HFFc6 (cell line): ENCODE measurements around the gene NT5DC2. TPM values are rescaled to one million over a fixed set of nuclear protein-coding genes. Genes with fewer than 3 reads are reported as not detected.

Experiments
- DNase-seq: peaks from one replicate; pipeline ENCODE4 v3.0.0-alpha.2; 2018
- H3K27ac Mint-ChIP-seq: 2 replicates; pipeline ENCODE4 v1.8.0; 2020; ENCODE audit warnings: mild to moderate bottlenecking, mixed read lengths
- H3K27me3 Mint-ChIP-seq: 2 replicates; pipeline ENCODE4 v1.8.0; 2021; ENCODE audit warnings: mild to moderate bottlenecking, moderate library complexity, mixed read lengths; ENCODE audit not compliant: insufficient read depth
- H3K36me3 Mint-ChIP-seq: 2 replicates; pipeline ENCODE4 v1.8.0; 2021; ENCODE audit warnings: low read depth, mixed read lengths
- H3K4me1 Mint-ChIP-seq: 2 replicates; pipeline ENCODE4 v1.8.0; 2020; ENCODE audit warnings: low read depth, mixed read lengths
- H3K4me3 Mint-ChIP-seq: 2 replicates; pipeline ENCODE4 v1.8.0; 2020; ENCODE audit warnings: mild to moderate bottlenecking, moderate library complexity, mixed read lengths
- H3K9me3 Mint-ChIP-seq: 2 replicates; pipeline ENCODE4 v1.8.0; 2020; ENCODE audit warnings: mild to moderate bottlenecking, mixed read lengths
- total RNA-seq, 6 experiments: library from RNA; stranded (reverse); fragmentation: NEBNext Ultra II Directional; extraction: Animal tissue kit (Norgen Biotek cat#: 25700); gene quantifications; 2 replicates in 1 of 6; 3 replicates in 5 of 6; pipeline ENCODE4 v1.2.3, GENCODE V29; 2021
- TF ChIP-seq, protein P1 (sequence below): fragments of 200-600 bp; sonication (generic); IDR thresholded peaks from 2 replicates; pipeline ENCODE4 v1.5.0; 2021; ENCODE audit warnings: antibody characterized with exemption, mild to moderate bottlenecking

Gene NT5DC2
- total RNA-seq, 6 experiments from 2014 or later: 156 to 198 (median 183) TPM

- H3K4me1 Mint-ChIP-seq: peaks cover 29% of the 10 kb centered on the region
- no peak overlapping the region for H3K4me3 Mint-ChIP-seq
- 0 out of 2 replicates have a peak overlapping the region, but pooled peaks have one; percentile 38 for H3K27ac Mint-ChIP-seq
- H3K36me3 Mint-ChIP-seq: peaks cover 18% of the 10 kb centered on the region
- DNase-seq: no peak
- no peaks in the 10 kb centered on the region for H3K9me3 Mint-ChIP-seq
- H3K27me3 Mint-ChIP-seq: no peaks in the 10 kb centered on the region; the same call in 1 of the 2 replicates
- TF ChIP-seq, protein P1, sequence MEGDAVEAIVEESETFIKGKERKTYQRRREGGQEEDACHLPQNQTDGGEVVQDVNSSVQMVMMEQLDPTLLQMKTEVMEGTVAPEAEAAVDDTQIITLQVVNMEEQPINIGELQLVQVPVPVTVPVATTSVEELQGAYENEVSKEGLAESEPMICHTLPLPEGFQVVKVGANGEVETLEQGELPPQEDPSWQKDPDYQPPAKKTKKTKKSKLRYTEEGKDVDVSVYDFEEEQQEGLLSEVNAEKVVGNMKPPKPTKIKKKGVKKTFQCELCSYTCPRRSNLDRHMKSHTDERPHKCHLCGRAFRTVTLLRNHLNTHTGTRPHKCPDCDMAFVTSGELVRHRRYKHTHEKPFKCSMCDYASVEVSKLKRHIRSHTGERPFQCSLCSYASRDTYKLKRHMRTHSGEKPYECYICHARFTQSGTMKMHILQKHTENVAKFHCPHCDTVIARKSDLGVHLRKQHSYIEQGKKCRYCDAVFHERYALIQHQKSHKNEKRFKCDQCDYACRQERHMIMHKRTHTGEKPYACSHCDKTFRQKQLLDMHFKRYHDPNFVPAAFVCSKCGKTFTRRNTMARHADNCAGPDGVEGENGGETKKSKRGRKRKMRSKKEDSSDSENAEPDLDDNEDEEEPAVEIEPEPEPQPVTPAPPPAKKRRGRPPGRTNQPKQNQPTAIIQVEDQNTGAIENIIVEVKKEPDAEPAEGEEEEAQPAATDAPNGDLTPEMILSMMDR: no peak
Measured at GRCh38 chr3:52554026-52554755, 20.5 kb upstream of the NT5DC2 start.

GRCh38 chr3:52552089-52552488 lies 18.4 kb upstream of the NT5DC2 start:
- Mint-ChIP-seq H3K9me3 (no peaks in the 10 kb centered on the region), H3K27me3 (no peaks in the 10 kb centered on the region; the same call in 1 of the 2 replicates), H3K4me3 (no peak overlapping the region), H3K27ac (0 out of 2 replicates have a peak overlapping the region, but pooled peaks have one; percentile 16), H3K4me1 (peaks cover 26% of the 10 kb centered on the region), H3K36me3 (peaks cover 14% of the 10 kb centered on the region)
- no peak for DNase-seq
- TF ChIP-seq, protein P1: no peak

- Mint-ChIP-seq H3K27ac (no peak overlapping the region; the same call in 1 of the 2 replicates), H3K4me3 (no peak overlapping the region), H3K9me3 (no peaks in the 10 kb centered on the region), H3K27me3 (no peaks in the 10 kb centered on the region; the same call in 1 of the 2 replicates), H3K4me1 (peaks cover 25% of the 10 kb centered on the region), H3K36me3 (peaks cover 16% of the 10 kb centered on the region)
- DNase-seq: no peak
- TF ChIP-seq, protein P1: no peak
Measured at GRCh38 chr3:52551118-52551517, 17.5 kb upstream of the NT5DC2 start.

GRCh38 chr3:52547143-52547542 lies 13.5 kb upstream of the NT5DC2 start:
- Mint-ChIP-seq H3K9me3 (no peaks in the 10 kb centered on the region), H3K4me3 (no peak overlapping the region), H3K36me3 (peaks cover 8% of the 10 kb centered on the region; the same call in 1 of the 2 replicates), H3K4me1 (peaks cover 29% of the 10 kb centered on the region), H3K27ac (no peak overlapping the region), H3K27me3 (no peaks in the 10 kb centered on the region; the same call in 1 of the 2 replicates)
- TF ChIP-seq, protein P1: no peak
- DNase-seq: no peak

- TF ChIP-seq, protein P1: no peak
- H3K36me3 Mint-ChIP-seq: peaks cover 16% of the 10 kb centered on the region; the same call in 1 of the 2 replicates
- no peaks in the 10 kb centered on the region for H3K9me3 Mint-ChIP-seq
- H3K4me3 Mint-ChIP-seq: no peak overlapping the region
- no peak for DNase-seq
- H3K27me3 Mint-ChIP-seq: no peaks in the 10 kb centered on the region; the same call in 1 of the 2 replicates
- H3K27ac Mint-ChIP-seq: peak overlapping the region; percentile 49
- peaks cover 23% of the 10 kb centered on the region for H3K4me1 Mint-ChIP-seq
Measured at GRCh38 chr3:52546111-52546901, 12.6 kb upstream of the NT5DC2 start.
